PC-3 (cell line): Measurements from ENCODE around the gene GLI1.

Source experiments
- EZH2 ChIP-seq: fragments of 300-600 bp; sonication (generic); IDR thresholded peaks from one replicate; pipeline ENCODE4 v1.6.1; 2017; ENCODE audit warnings: antibody characterized with exemption, mild to moderate bottlenecking, low read length; ENCODE audit not compliant: unreplicated experiment
- EZH2phosphoT487 ChIP-seq: fragments of 300-600 bp; sonication (generic); IDR thresholded peaks from 2 replicates; pipeline ENCODE4 v1.6.1; 2018; ENCODE audit warnings: mild to moderate bottlenecking, antibody characterized with exemption, low read length, borderline replicate concordance
- TF ChIP-seq, protein P1 (sequence below): fragments of 300-600 bp; sonication (generic); conservative IDR thresholded peaks from 2 replicates; pipeline ENCODE4 v1.5.1; 2017; ENCODE audit warnings: antibody characterized with exemption, low read depth, mild to moderate bottlenecking, low read length

DNA sequence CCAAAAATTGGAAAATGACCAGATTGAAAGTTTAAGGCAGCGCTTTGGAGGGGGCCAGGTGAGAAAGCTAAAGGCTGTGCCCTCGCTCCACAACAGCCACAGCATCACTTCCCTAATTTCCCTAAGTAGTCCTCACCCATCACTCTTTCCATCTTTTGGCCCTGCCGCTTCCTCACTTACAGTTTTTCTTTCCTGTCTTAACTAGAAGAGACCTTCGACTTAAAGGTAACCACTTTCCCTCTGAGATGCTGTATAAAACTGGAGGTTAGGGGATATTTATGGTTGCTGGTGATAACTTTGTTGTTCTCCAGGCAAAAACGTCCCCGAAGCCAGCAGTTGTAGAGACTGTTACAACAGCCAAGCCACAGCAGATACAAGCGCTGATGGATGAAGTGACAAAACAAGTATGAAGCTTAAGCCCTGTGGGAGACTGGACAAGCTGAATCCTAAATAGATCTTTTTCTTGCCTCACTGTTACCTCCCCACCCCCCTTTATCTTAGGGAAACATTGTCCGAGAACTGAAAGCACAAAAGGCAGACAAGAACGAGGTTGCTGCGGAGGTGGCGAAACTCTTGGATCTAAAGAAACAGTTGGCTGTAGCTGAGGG, 56.5 kb downstream of the GLI1 start:
- TF ChIP-seq, protein P1, sequence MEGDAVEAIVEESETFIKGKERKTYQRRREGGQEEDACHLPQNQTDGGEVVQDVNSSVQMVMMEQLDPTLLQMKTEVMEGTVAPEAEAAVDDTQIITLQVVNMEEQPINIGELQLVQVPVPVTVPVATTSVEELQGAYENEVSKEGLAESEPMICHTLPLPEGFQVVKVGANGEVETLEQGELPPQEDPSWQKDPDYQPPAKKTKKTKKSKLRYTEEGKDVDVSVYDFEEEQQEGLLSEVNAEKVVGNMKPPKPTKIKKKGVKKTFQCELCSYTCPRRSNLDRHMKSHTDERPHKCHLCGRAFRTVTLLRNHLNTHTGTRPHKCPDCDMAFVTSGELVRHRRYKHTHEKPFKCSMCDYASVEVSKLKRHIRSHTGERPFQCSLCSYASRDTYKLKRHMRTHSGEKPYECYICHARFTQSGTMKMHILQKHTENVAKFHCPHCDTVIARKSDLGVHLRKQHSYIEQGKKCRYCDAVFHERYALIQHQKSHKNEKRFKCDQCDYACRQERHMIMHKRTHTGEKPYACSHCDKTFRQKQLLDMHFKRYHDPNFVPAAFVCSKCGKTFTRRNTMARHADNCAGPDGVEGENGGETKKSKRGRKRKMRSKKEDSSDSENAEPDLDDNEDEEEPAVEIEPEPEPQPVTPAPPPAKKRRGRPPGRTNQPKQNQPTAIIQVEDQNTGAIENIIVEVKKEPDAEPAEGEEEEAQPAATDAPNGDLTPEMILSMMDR = no peak
- TF ChIP-seq EZH2phosphoT487 = no peak
- TF ChIP-seq EZH2 = no peak
